Measurements from ENCODE around the gene INTS11.
"Not testable (repeated sequence)": the region's sequence is repeated elsewhere in the genome, so short reads cannot be mapped to it uniquely, and the experiment has no call there.

The INTS11 gene

DNA sequence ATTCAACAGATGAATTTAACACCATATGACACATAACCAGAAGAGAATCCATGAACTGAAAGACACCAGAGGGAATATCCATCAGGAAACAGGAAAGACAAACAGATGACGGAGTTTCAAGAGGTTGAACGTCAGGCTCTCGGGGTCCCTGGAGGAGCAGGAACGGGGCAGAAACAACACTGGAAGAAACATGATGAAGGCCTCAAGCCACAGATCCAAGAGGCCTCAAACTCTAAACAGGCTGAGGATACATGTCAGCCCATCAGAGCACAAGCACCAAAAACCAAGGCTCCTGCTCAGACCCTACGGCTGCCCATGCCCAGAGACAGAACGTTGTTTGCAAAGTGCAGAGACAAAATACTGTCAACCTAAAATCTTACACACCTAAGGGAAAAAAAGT, 7.0 kb downstream of the INTS11 start:
- Histone ChIP-seq H3K4me2 (ENCODE audit: insufficient read depth, low read length) (no peak overlapping the region), H3K27me3 (ENCODE audit: insufficient read depth, low read length, poor library complexity) (no peaks in the 10 kb centered on the region), H3K4me1 (ENCODE audit: insufficient read depth, low read length) (peaks cover 22% of the 10 kb centered on the region), H2AFZ (ENCODE audit: low read depth, low read length) (no peak overlapping the region), H3K27ac (ENCODE audit: low read length) (no peak overlapping the region), H3K4me3 (ENCODE audit: low read depth in 1 of 2, low read length in 2 of 2) (no peak overlapping the region), H3K36me3 (ENCODE audit: insufficient read depth, low read length) (peaks cover 82% of the 10 kb centered on the region), H4K20me1 (ENCODE audit: insufficient read depth, low read length) (peaks cover 78% of the 10 kb centered on the region), H3K9me3 (ENCODE audit: insufficient read depth, low read length, severe bottlenecking) (no peaks in the 10 kb centered on the region), H3K9ac (ENCODE audit: low read depth, low read length) (no peak overlapping the region), H3K79me2 (ENCODE audit: insufficient read depth, low read length) (peaks cover 82% of the 10 kb centered on the region)
- DNase-seq = no peak
- no peak for ATAC-seq (ENCODE audit: insufficient read depth, low read depth)
- TF ChIP-seq, protein P1, sequence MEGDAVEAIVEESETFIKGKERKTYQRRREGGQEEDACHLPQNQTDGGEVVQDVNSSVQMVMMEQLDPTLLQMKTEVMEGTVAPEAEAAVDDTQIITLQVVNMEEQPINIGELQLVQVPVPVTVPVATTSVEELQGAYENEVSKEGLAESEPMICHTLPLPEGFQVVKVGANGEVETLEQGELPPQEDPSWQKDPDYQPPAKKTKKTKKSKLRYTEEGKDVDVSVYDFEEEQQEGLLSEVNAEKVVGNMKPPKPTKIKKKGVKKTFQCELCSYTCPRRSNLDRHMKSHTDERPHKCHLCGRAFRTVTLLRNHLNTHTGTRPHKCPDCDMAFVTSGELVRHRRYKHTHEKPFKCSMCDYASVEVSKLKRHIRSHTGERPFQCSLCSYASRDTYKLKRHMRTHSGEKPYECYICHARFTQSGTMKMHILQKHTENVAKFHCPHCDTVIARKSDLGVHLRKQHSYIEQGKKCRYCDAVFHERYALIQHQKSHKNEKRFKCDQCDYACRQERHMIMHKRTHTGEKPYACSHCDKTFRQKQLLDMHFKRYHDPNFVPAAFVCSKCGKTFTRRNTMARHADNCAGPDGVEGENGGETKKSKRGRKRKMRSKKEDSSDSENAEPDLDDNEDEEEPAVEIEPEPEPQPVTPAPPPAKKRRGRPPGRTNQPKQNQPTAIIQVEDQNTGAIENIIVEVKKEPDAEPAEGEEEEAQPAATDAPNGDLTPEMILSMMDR (IDR thresholded peaks at IDR 0.05; ENCODE audit: borderline replicate concordance, extremely low read depth, low read length, poor library complexity, severe bottlenecking) = no peak
- no peak for TF ChIP-seq EZH2 (IDR thresholded peaks at IDR 0.05; ENCODE audit: borderline replicate concordance, low read depth, low read length, severe bottlenecking)

DNA sequence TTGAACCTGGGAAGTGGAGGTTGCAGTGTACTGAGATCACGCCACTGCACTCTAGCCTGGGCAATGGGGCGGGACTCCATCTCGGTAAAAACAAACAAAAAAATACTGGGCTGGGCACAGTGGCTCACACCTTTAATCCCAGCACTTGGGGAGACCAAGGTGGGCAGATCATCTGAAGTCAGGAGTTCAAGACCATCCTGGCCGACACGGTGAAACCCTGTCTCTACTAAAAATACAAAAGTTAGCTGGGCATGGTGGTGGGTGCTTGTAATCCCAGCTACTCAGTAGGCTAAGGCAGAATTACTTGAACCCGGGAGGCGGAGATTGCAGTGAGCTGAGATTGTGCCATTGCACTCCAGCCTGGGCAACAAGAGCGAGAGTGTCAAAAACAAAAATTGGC, 8.3 kb downstream of the INTS11 start:
- Histone ChIP-seq H3K4me1 (ENCODE audit: insufficient read depth, low read length) (peaks cover 10% of the 10 kb centered on the region), H3K79me2 (ENCODE audit: insufficient read depth, low read length) (peaks cover 73% of the 10 kb centered on the region), H3K36me3 (ENCODE audit: insufficient read depth, low read length) (peaks cover 85% of the 10 kb centered on the region), H4K20me1 (ENCODE audit: insufficient read depth, low read length) (peaks cover 74% of the 10 kb centered on the region)
- not testable (repeated sequence) for H3K27me3 ChIP-seq (ENCODE audit: insufficient read depth, low read length, poor library complexity); H2AFZ ChIP-seq (ENCODE audit: low read depth, low read length); ATAC-seq (ENCODE audit: insufficient read depth, low read depth); H3K27ac ChIP-seq (ENCODE audit: low read length); H3K4me3 ChIP-seq (ENCODE audit: low read depth in 1 of 2, low read length in 2 of 2); H3K4me2 ChIP-seq (ENCODE audit: insufficient read depth, low read length); H3K9me3 ChIP-seq (ENCODE audit: insufficient read depth, low read length, severe bottlenecking); H3K9ac ChIP-seq (ENCODE audit: low read depth, low read length); DNase-seq

DNA sequence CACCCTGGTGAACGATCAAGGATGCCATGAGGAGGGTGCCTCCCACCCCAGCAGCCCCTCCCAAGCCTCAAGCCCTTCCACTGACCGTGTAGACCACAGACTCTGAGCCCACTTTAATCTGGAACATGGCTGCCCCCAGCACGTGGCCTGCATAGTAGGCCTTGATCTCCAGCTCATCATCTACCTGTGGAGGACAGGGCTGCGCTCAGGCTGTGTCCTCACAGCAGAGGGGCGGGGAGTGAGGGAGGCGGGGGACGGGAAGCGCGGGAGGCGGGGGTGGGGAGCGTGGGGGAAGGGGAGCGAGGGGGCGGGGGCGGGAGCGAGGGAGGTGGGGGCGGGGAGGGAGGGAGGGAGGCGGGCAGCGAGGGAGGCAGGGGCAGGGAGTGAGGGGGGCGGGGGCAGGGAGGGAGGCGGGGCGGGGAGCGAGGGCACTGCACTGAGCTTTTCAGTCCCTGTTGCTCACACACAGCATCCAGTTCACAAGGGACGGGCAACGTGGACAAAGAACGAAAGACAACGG, 9.0 kb downstream of the INTS11 start:
- peaks cover 7% of the 10 kb centered on the region for H3K4me1 ChIP-seq (ENCODE audit: insufficient read depth, low read length)
- peaks cover 85% of the 10 kb centered on the region for H3K36me3 ChIP-seq (ENCODE audit: insufficient read depth, low read length)
- H3K27ac ChIP-seq (ENCODE audit: low read length) = no peak overlapping the region
- no peak for TF ChIP-seq EZH2 (IDR thresholded peaks at IDR 0.05; ENCODE audit: borderline replicate concordance, low read depth, low read length, severe bottlenecking)
- TF ChIP-seq, protein P1 (IDR thresholded peaks at IDR 0.05; ENCODE audit: borderline replicate concordance, extremely low read depth, low read length, poor library complexity, severe bottlenecking) = no peak
- H3K9ac ChIP-seq (ENCODE audit: low read depth, low read length) = no peak overlapping the region
- no peak overlapping the region for H3K4me3 ChIP-seq (ENCODE audit: low read depth in 1 of 2, low read length in 2 of 2)
- no peak overlapping the region for H2AFZ ChIP-seq (ENCODE audit: low read depth, low read length)
- no peak overlapping the region for H3K4me2 ChIP-seq (ENCODE audit: insufficient read depth, low read length)
- H3K27me3 ChIP-seq (ENCODE audit: insufficient read depth, low read length, poor library complexity) = no peaks in the 10 kb centered on the region
- ATAC-seq (ENCODE audit: insufficient read depth, low read depth) (no peak), DNase-seq (no peak)
- peaks cover 69% of the 10 kb centered on the region for H3K79me2 ChIP-seq (ENCODE audit: insufficient read depth, low read length)
- H4K20me1 ChIP-seq (ENCODE audit: insufficient read depth, low read length) = peaks cover 70% of the 10 kb centered on the region
- H3K9me3 ChIP-seq (ENCODE audit: insufficient read depth, low read length, severe bottlenecking) = no peaks in the 10 kb centered on the region

DNA sequence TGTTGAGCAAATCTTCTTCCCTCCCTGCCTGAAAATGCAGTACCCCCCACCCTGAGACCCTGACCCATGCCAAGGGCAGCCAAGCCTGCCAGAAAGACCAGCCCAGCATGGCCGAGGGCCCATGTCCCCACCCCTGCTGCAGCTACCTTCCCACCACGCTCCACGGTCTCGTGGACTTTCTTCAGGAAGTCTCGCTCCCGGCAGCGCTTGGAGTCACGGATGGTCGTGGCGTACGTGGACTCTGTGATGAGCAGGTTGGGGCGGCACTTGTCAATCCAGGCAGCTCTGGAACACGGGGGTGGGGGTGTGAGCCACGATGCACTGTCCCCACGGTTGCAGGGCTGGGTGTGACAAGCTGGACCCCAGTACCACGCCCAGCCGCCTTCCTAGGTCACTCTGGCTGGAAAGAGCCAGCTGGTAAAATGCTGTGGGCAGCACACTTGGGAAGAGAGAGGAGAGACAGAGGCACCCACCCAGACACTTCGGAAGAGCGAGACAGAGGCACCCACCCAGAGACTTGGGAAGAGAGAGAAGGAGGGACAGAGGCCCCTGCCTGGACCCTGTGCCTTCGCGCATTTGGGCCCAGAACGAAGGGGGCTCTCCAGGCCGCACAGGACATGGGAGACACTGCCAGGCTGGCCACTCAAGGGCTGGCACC, 9.7 kb downstream of the INTS11 start:
- no peak overlapping the region for H2AFZ ChIP-seq (ENCODE audit: low read depth, low read length)
- peaks cover 87% of the 10 kb centered on the region for H3K36me3 ChIP-seq (ENCODE audit: insufficient read depth, low read length)
- TF ChIP-seq EZH2 (IDR thresholded peaks at IDR 0.05; ENCODE audit: borderline replicate concordance, low read depth, low read length, severe bottlenecking) = no peak
- TF ChIP-seq, protein P1 (IDR thresholded peaks at IDR 0.05; ENCODE audit: borderline replicate concordance, extremely low read depth, low read length, poor library complexity, severe bottlenecking) = no peak
- no peak overlapping the region for H3K9ac ChIP-seq (ENCODE audit: low read depth, low read length)
- peaks cover 70% of the 10 kb centered on the region for H4K20me1 ChIP-seq (ENCODE audit: insufficient read depth, low read length)
- H3K4me2 ChIP-seq (ENCODE audit: insufficient read depth, low read length) = no peak overlapping the region
- peaks cover 69% of the 10 kb centered on the region for H3K79me2 ChIP-seq (ENCODE audit: insufficient read depth, low read length)
- no peak for ATAC-seq (ENCODE audit: insufficient read depth, low read depth)
- H3K27me3 ChIP-seq (ENCODE audit: insufficient read depth, low read length, poor library complexity) = no peaks in the 10 kb centered on the region
- no peaks in the 10 kb centered on the region for H3K9me3 ChIP-seq (ENCODE audit: insufficient read depth, low read length, severe bottlenecking)
- DNase-seq = no peak
- H3K27ac ChIP-seq (ENCODE audit: low read length) = no peak overlapping the region
- H3K4me1 ChIP-seq (ENCODE audit: insufficient read depth, low read length) = peaks cover 10% of the 10 kb centered on the region
- H3K4me3 ChIP-seq (ENCODE audit: low read depth in 1 of 2, low read length in 2 of 2) = no peak overlapping the region
